Subcutaneous abdominal adipose tissue (tissue), 5 donors: ENCODE measurements around the gene PTBP2.

ENCODE experiments used
- H3K27ac ChIP-seq: one replicate; pipeline ENCODE4 v1.7.0; 2013; ENCODE audit warnings: low read depth, mild to moderate bottlenecking, inconsistent platforms, low read length, moderate library complexity
- H3K27me3 ChIP-seq, 5 donors: one replicate each; pipeline ENCODE4 v1.7.0; 2013; ENCODE audit warnings: low read length in 5 of 5, inconsistent platforms in 1 of 5; ENCODE audit not compliant: control insufficient read depth in 5 of 5, insufficient read depth in 4 of 5
- H3K36me3 ChIP-seq, 5 donors: one replicate each; pipeline ENCODE4 v1.7.0; 2013; ENCODE audit warnings: low read length in 5 of 5; ENCODE audit not compliant: control insufficient read depth in 5 of 5, insufficient read depth in 5 of 5
- H3K4me1 ChIP-seq, 5 donors: one replicate each; pipeline ENCODE4 v1.7.0; 2013; ENCODE audit warnings: low read length in 5 of 5, mild to moderate bottlenecking in 3 of 5, moderate library complexity in 1 of 5; ENCODE audit not compliant: control insufficient read depth in 5 of 5, insufficient read depth in 5 of 5
- H3K4me3 ChIP-seq, 5 donors: one replicate each; pipeline ENCODE4 v1.7.0; 2013; ENCODE audit warnings: low read length in 5 of 5, low read depth in 1 of 5
- H3K9ac ChIP-seq, 5 donors: one replicate each; pipeline ENCODE4 v1.7.0; 2013; ENCODE audit warnings: low read length in 5 of 5, mild to moderate bottlenecking in 4 of 5, moderate library complexity in 3 of 5
- H3K9me3 ChIP-seq, 5 donors: one replicate each; pipeline ENCODE4 v1.7.0; 2013; ENCODE audit warnings: low read length in 5 of 5; ENCODE audit not compliant: control insufficient read depth in 5 of 5
- donor health status: healthy.
- donor health status: healthy.
- donor health status: healthy.
- donor health status: healthy.
- donor health status: healthy.

PTBP2 gene

DNA sequence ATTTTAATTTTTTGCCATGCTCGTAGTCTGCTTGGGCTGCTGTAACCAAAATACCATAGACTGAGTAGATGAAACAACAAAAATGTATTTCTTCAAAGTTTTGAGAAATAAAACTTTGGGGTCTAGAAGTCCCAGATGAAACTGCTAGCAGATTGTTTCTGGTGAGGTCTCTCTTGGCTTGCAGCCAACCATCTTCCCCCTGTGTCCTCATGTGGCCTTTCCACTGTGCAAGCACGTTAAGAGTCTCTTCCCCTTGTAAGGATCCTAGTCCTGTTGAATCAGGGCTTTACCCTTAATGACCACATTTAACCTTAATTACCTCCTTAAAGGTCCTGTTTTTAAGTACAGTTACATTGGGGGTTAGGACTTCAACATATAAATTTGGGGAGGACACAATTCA lies 86.6 kb downstream of the PTBP2 start:
- no peaks in the 10 kb centered on the region for H3K27me3 ChIP-seq
- no peaks in the 10 kb centered on the region for H3K9me3 ChIP-seq
- H3K27ac ChIP-seq, result no peak overlapping the region
- H3K36me3 ChIP-seq, result peaks cover 6 to 28% (median 17%) of the 10 kb centered on the region in 5 donors
- H3K4me3 ChIP-seq, result no peak overlapping the region
- no peak overlapping the region for H3K9ac ChIP-seq
- H3K4me1 ChIP-seq, result peaks cover 0 to 13% (median 3%) of the 10 kb centered on the region in 5 donors

GRCh38 chr1:96815914-96816313 lies 94.3 kb downstream of the PTBP2 start:
- H3K36me3 ChIP-seq, result peaks cover 13 to 31% (median 20%) of the 10 kb centered on the region in 5 donors
- no peak overlapping the region for H3K27ac ChIP-seq
- no peaks in the 10 kb centered on the region for H3K27me3 ChIP-seq
- no peak overlapping the region for H3K4me3 ChIP-seq
- no peak overlapping the region for H3K9ac ChIP-seq
- no peaks in the 10 kb centered on the region for H3K9me3 ChIP-seq
- H3K4me1 ChIP-seq, result no peaks in the 10 kb centered on the region

GRCh38 chr1:96820107-96820506 lies 98.5 kb downstream of the PTBP2 start:
- Histone ChIP-seq H3K36me3 (peaks cover 0 to 4% (median 3%) of the 10 kb centered on the region in 5 donors), H3K4me3 (no peak overlapping the region), H3K4me1 (no peaks in the 10 kb centered on the region), H3K9ac (no peak overlapping the region), H3K27ac (no peak overlapping the region), H3K27me3 (no peaks in the 10 kb centered on the region), H3K9me3 (no peaks in the 10 kb centered on the region)

GRCh38 chr1:96820671-96821070 lies 99.1 kb downstream of the PTBP2 start:
- Histone ChIP-seq H3K27me3 (no peaks in the 10 kb centered on the region), H3K9ac (no peak overlapping the region), H3K4me3 (no peak overlapping the region), H3K4me1 (no peaks in the 10 kb centered on the region), H3K27ac (no peak overlapping the region), H3K9me3 (no peaks in the 10 kb centered on the region), H3K36me3 (peaks cover 0 to 4% (median 0%) of the 10 kb centered on the region in 5 donors)

- Histone ChIP-seq H3K9me3 (no peaks in the 10 kb centered on the region), H3K9ac (no peak overlapping the region), H3K27ac (no peak overlapping the region), H3K27me3 (no peaks in the 10 kb centered on the region), H3K4me1 (no peaks in the 10 kb centered on the region), H3K36me3 (no peaks in the 10 kb centered on the region), H3K4me3 (no peak overlapping the region)
Measured at GRCh38 chr1:96825231-96825630, 103.6 kb downstream of the PTBP2 start.

GRCh38 chr1:96825950-96826576 lies 104.5 kb downstream of the PTBP2 start:
- Histone ChIP-seq H3K9me3 (no peaks in the 10 kb centered on the region), H3K36me3 (no peaks in the 10 kb centered on the region), H3K9ac (no peak overlapping the region), H3K27me3 (no peaks in the 10 kb centered on the region), H3K4me3 (no peak overlapping the region), H3K4me1 (no peaks in the 10 kb centered on the region), H3K27ac (no peak overlapping the region)

- H3K9ac ChIP-seq, result no peak overlapping the region
Measured at GRCh38 chr1:96833376-96833775, 111.8 kb downstream of the PTBP2 start.

DNA sequence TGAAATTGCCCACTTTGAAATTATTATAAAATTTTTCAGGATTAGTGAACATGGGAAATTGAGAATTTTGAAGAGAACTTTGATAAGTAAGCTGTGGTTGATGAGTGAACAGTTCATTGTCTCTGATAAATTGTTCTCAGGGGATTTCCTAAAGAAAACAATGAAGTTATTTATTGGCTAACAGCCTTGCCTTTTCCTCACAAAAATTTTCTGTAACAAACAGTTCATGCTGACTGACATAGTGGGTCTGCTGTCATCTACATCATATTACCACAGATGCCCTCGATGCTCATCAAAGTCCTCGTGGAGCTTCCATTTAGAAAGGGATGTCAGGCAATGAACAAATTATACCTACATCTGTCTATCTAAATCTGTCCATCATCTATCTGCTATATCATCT lies 113.4 kb downstream of the PTBP2 start:
- Histone ChIP-seq H3K4me3 (no peak overlapping the region), H3K27me3 (no peaks in the 10 kb centered on the region), H3K4me1 (peaks cover 2 to 18% (median 16%) of the 10 kb centered on the region in 5 donors), H3K9ac (no peak overlapping the region), H3K9me3 (no peaks in the 10 kb centered on the region), H3K36me3 (no peaks in the 10 kb centered on the region), H3K27ac (no peak overlapping the region)

More at GRCh38 chr1:96833376-96833775, 111.8 kb downstream of the PTBP2 start:
- Histone ChIP-seq H3K9me3 (no peaks in the 10 kb centered on the region), H3K4me3 (no peak overlapping the region), H3K4me1 (peaks cover 2 to 18% (median 16%) of the 10 kb centered on the region in 5 donors), H3K27ac (no peak overlapping the region), H3K27me3 (no peaks in the 10 kb centered on the region), H3K36me3 (no peaks in the 10 kb centered on the region)

DNA sequence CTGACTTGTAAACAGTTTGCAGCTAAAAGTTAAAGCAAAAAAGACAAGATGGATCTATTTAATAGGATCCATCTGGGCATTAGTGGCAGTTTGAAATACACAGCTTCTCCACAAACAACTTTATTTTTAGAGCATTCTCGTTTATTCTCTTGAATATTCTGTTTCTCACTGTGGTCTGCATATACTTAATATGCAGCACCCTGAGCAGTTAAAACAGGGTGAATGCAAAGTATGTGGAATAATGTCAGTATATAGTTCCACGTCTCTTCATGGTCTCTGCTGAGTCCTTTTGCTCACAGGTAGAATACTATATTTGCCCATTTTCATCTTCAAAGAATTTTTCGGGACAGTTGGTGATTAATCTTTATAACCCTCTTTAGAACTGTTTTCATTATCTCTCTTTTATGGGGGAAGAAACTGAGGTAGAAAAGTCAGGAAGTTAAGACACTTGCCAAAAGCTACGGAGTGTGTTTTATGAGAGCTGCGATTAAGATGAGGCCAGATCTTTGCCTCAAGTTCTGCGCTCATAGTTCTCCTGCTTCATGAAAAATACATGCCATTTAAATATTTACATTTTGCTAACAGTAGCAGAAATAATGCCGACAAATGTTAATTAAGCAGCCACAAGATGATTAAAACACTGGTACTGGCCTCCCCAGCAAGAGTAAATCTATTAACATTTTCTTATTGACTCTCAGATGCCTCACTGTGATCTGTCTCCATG lies 115.6 kb downstream of the PTBP2 start:
- H3K27ac ChIP-seq, result no peak overlapping the region
- H3K9me3 ChIP-seq, result no peaks in the 10 kb centered on the region
- no peak overlapping the region for H3K9ac ChIP-seq
- no peaks in the 10 kb centered on the region for H3K36me3 ChIP-seq
- H3K27me3 ChIP-seq, result no peaks in the 10 kb centered on the region
- peak overlapping the region in 2 of 5 donors; percentile 9 to 24 for H3K4me3 ChIP-seq
- H3K4me1 ChIP-seq, result peaks cover 2 to 18% (median 16%) of the 10 kb centered on the region in 5 donors

GRCh38 chr1:96837781-96838216 lies 116.2 kb downstream of the PTBP2 start:
- Histone ChIP-seq H3K36me3 (no peaks in the 10 kb centered on the region), H3K27me3 (no peaks in the 10 kb centered on the region), H3K9me3 (no peaks in the 10 kb centered on the region), H3K9ac (no peak overlapping the region), H3K27ac (no peak overlapping the region), H3K4me1 (peaks cover 2 to 18% (median 16%) of the 10 kb centered on the region in 5 donors), H3K4me3 (peak overlapping the region in 2 of 5 donors; percentile 9)
